ENCODE measurements around the gene LMOD2.
A peak's percentile ranks its signal among the peaks of the same experiment; 100 is the strongest.

DNA sequence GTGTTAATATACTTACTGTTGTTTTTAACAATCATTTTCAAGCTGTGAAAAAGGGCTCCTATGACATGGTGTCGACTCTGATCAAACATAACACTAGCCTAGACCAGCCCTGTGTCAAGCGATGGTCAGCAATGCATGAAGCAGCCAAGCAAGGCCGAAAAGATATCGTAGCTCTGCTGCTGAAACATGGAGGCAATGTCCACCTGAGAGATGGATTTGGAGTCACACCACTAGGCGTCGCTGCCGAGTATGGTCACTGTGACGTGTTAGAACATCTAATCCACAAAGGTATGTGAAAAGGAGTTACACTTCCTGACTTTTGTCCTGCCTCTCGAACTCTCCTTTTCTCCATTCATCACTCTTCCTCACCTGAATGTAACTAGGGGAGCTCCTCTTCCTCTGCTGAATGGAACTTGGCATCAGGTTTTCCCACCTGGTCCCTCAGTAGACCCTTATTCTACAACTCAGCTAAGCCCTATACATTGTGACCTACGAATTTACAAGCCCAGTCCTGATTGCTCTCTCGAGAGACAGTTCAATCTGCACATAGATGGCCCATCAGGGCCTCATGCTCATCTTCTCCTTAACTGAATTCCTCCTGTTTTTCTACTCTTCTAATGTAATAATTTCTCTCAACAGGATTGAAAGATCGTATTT lies 31.0 kb upstream of the LMOD2 start:
- TF ChIP-seq, protein P1, sequence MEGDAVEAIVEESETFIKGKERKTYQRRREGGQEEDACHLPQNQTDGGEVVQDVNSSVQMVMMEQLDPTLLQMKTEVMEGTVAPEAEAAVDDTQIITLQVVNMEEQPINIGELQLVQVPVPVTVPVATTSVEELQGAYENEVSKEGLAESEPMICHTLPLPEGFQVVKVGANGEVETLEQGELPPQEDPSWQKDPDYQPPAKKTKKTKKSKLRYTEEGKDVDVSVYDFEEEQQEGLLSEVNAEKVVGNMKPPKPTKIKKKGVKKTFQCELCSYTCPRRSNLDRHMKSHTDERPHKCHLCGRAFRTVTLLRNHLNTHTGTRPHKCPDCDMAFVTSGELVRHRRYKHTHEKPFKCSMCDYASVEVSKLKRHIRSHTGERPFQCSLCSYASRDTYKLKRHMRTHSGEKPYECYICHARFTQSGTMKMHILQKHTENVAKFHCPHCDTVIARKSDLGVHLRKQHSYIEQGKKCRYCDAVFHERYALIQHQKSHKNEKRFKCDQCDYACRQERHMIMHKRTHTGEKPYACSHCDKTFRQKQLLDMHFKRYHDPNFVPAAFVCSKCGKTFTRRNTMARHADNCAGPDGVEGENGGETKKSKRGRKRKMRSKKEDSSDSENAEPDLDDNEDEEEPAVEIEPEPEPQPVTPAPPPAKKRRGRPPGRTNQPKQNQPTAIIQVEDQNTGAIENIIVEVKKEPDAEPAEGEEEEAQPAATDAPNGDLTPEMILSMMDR (IDR thresholded peaks at IDR 0.05 in 2 of 3, conservative IDR thresholded peaks at IDR 0.05 in 1 of 3; ENCODE audit: borderline replicate concordance in 1 of 3, insufficient read depth in 1 of 3, low read depth in 2 of 3, low read length in 2 of 3), result peak; percentile 14 to 81 (median 68); a peak in 4 of 6 replicates
- no peak for TF ChIP-seq SP1 (IDR thresholded peaks at IDR 0.05; ENCODE audit: low read depth)
- no peak for TF ChIP-seq POLR2AphosphoS5 (IDR thresholded peaks at IDR 0.05; ENCODE audit: low read depth, low read length)
- no peak for TF ChIP-seq ZNF274 (IDR thresholded peaks at IDR 0.05; ENCODE audit: low read depth, low read length)
- TF ChIP-seq, protein P2, sequence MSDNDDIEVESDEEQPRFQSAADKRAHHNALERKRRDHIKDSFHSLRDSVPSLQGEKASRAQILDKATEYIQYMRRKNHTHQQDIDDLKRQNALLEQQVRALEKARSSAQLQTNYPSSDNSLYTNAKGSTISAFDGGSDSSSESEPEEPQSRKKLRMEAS (IDR thresholded peaks at IDR 0.05), result no peak
- TF ChIP-seq EZH2 (IDR thresholded peaks at IDR 0.05), result no peak
- no peak for TF ChIP-seq EGR1 (IDR thresholded peaks at IDR 0.05; ENCODE audit: low read depth)
- TF ChIP-seq SRF (IDR thresholded peaks at IDR 0.05; ENCODE audit: low read depth), result no peak
- no peak for TF ChIP-seq POLR2A (IDR thresholded peaks at IDR 0.05; ENCODE audit: borderline replicate concordance, extremely low read depth, insufficient read depth, insufficient read length)
- TF ChIP-seq, protein P3, sequence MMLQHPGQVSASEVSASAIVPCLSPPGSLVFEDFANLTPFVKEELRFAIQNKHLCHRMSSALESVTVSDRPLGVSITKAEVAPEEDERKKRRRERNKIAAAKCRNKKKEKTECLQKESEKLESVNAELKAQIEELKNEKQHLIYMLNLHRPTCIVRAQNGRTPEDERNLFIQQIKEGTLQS (IDR thresholded peaks at IDR 0.05), result no peak
- no peak for TF ChIP-seq JUND (IDR thresholded peaks at IDR 0.05)

Measured in HCT116 (cell line).